B cell (primary cell): ENCODE measurements around the gene ZRANB3.

Experiments
- EZH2 ChIP-seq: IDR thresholded peaks from 2 replicates; pipeline ENCODE4 v1.6.1; 2012; ENCODE audit warnings: borderline replicate concordance, low read depth, mild to moderate bottlenecking, moderate library complexity, low read length; ENCODE audit not compliant: insufficient read depth, poor library complexity, severe bottlenecking
- TF ChIP-seq, protein P1 (sequence below): fragments of 200-600 bp; IDR thresholded peaks from one replicate; pipeline ENCODE4 v1.8.0; 2022; ENCODE audit warnings: antibody characterized with exemption, mild to moderate bottlenecking

DNA sequence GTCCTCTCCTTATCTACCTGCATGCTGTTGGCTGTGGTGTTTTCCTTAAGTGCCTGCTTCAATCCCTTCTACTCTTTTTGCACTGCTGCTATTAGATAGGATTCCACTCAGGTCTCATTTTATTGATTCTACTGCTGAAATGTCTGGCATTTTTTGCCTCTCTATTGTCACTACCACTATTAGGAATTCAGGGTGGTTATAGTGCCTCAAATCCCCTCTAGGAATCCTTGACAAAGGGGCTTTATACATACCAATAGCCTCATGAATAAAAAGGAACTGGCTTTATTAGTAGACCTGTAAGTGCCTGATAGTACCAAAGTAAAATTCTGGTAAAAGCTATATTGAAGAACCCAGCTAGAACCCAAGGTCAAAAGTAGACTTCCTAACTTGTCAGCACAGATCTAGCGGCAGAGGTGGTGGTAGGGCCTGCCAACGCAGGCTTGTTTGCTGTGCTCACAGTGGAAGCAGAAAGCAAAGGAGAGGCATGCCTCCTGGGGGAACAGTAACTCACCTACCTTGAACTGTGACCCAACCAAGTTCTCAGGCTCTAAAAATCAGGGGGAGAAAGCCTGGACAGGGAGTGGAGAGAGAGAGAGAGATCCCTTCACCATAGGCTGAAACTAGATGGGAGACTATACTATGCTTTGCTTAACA is 278.1 kb downstream of the ZRANB3 start:
- TF ChIP-seq, protein P1, sequence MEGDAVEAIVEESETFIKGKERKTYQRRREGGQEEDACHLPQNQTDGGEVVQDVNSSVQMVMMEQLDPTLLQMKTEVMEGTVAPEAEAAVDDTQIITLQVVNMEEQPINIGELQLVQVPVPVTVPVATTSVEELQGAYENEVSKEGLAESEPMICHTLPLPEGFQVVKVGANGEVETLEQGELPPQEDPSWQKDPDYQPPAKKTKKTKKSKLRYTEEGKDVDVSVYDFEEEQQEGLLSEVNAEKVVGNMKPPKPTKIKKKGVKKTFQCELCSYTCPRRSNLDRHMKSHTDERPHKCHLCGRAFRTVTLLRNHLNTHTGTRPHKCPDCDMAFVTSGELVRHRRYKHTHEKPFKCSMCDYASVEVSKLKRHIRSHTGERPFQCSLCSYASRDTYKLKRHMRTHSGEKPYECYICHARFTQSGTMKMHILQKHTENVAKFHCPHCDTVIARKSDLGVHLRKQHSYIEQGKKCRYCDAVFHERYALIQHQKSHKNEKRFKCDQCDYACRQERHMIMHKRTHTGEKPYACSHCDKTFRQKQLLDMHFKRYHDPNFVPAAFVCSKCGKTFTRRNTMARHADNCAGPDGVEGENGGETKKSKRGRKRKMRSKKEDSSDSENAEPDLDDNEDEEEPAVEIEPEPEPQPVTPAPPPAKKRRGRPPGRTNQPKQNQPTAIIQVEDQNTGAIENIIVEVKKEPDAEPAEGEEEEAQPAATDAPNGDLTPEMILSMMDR, result no peak
- no peak for TF ChIP-seq EZH2
